GF-D8 (cell line): ENCODE measurements around the gene DNAH1.

Experiments used
- DNase-seq: peaks from one replicate; lab custom pipeline; 2025; lab: John Stamatoyannopoulos, UW

DNAH1 gene

GRCh38 chr3:52388348-52388821 lies 72.3 kb downstream of the DNAH1 start:
- no peak for DNase-seq

GRCh38 chr3:52388933-52389332 lies 72.8 kb downstream of the DNAH1 start:
- DNase-seq: no peak

- DNase-seq: no peak
Observed at GRCh38 chr3:52391096-52391495, 75.0 kb downstream of the DNAH1 start.

- no peak for DNase-seq
Observed at GRCh38 chr3:52392216-52392930, 76.3 kb downstream of the DNAH1 start.

- DNase-seq: no peak
Observed at GRCh38 chr3:52393131-52393807, 77.2 kb downstream of the DNAH1 start.

- no peak for DNase-seq
Observed at GRCh38 chr3:52393959-52394670, 78.0 kb downstream of the DNAH1 start.

GRCh38 chr3:52394751-52395502 lies 78.8 kb downstream of the DNAH1 start:
- DNase-seq: no peak

GRCh38 chr3:52395503-52395865 lies 79.4 kb downstream of the DNAH1 start:
- no peak for DNase-seq

- no peak for DNase-seq
Observed at GRCh38 chr3:52396011-52396906, 80.1 kb downstream of the DNAH1 start.

GRCh38 chr3:52396907-52397591 lies 80.9 kb downstream of the DNAH1 start:
- no peak for DNase-seq

- no peak for DNase-seq
Observed at GRCh38 chr3:52397676-52398399, 81.7 kb downstream of the DNAH1 start.

GRCh38 chr3:52398670-52399081 lies 82.6 kb downstream of the DNAH1 start:
- DNase-seq: no peak

GRCh38 chr3:52399131-52399530 lies 83.0 kb downstream of the DNAH1 start:
- no peak for DNase-seq

GRCh38 chr3:52399593-52399992 lies 83.5 kb downstream of the DNAH1 start:
- no peak for DNase-seq

GRCh38 chr3:52400275-52400793 lies 84.2 kb downstream of the DNAH1 start:
- DNase-seq: no peak

GRCh38 chr3:52401021-52401420 lies 84.9 kb downstream of the DNAH1 start:
- no peak for DNase-seq

- DNase-seq: no peak
Observed at GRCh38 chr3:52401551-52401950, 85.4 kb downstream of the DNAH1 start.

GRCh38 chr3:52402101-52402521 lies 86.0 kb downstream of the DNAH1 start:
- DNase-seq: no peak

GRCh38 chr3:52402706-52403270 lies 86.7 kb downstream of the DNAH1 start:
- DNase-seq: no peak
